NCI-H2081 treated with DMSO at 0.1 percent for 48 hours (cell line): Measurements from ENCODE around the gene GZMA.

ENCODE experiments used
- DNase-seq: peaks from one replicate; lab custom pipeline; 2025; lab: John Stamatoyannopoulos, UW

The GZMA gene

DNA sequence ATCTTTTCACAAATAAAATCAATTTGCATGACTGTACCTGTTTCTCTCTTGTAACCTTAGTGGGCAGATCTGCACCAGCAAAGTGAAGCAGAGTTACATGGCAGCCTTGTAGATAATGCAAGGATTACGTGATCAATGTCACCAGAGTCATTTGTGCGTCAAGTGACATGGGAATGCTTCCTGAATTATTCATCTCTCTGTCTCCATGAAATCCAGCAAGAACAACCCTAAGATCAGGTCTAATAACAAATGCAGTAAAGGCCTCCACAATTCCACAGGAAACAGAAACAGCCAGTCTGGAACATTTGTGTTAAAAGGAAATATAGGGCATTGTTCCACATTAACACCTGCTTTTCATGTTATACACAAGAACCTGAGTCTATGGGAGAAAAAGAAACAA is 7.8 kb downstream of the GZMA start:
- DNase-seq = no peak

DNA sequence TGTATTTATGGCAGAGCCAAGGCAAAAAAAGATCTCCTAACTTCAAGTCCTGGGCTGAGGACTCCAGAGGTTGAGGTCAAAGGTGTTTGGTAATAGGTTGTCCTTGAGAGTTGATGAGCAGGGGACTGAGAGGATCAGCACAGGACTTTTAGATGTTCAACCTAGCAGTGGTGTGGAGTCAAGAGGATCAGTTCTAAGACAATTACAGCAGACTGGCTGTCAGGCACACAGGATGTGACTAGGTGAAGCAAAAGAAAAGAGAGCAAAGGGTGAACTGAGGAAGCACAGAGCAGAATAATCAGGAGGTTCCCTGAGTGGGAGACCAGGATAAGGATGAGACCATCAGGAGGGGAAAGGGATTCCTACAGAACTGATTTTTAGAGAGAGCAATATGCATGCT is 10.9 kb downstream of the GZMA start:
- DNase-seq = no peak

DNA sequence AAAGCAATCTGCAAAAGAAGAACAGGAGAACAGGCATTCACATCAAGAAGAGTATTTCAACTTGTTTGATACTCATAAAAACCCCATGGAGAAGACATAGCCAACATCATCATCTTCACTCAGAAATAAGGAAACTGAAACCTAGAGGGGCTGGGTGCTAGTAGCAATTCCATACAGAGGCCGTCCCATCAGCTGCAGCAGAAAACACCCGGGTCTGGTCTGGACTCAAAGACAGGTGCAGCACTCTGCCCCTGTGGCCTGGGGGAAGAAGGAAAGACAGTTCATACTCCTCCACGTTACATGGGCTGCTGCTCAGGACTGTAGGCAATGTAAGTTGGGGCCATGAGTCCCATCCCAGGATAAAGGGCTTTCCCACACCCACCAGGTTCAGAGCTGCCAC is 11.6 kb downstream of the GZMA start:
- DNase-seq = no peak

DNA sequence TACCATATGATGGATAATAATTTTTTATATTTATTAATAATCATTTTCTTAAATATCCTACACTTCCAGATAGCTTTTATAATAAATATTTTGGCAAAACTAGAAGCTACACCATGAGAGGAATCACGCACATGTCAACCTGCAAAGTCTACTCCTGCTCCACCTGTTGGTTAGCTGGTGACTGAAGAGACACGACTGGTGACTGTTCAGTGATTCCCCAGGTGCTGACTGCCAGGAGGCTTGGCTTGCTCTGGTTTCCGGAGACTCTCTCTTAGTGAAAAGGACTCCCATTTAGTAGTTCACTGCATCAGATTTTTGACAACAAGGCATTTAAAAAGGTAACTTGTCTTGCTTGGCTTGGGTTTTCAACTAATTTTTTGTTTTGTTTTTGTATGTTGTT is 20.9 kb downstream of the GZMA start:
- no peak for DNase-seq

DNA sequence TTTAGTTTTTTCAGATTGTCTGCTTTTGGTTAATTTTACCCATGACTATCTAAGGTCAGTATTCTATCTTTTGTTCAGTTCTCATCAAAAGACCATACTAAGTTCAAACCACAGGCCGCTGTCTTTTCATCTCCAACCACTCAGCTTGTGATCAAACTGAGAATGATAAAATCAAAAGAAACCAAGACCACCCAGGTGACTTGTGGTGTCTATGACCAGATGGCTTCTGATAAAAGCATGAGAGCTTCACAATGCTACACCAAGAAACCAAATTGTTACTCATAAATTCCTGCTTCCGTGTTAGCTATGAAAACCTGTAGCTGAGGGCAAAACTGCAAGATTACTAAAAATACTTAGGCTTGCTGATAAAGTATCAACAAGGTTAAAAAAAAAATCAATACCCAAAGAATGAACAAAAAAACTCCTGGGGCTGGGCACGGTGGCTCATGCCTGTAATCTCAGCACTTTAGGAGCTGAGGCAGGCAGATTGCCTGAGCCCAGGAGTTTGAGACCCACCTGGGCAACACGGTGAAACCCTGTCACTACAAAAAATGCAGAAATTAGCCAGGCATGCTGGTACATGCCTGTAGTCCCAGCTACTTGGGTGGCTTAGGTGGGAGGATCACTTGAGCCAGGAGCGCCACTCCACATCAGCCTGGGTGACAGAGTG is 31.7 kb downstream of the GZMA start:
- no peak for DNase-seq

- DNase-seq = no peak
Measured at GRCh38 chr5:55136521-55136920, 34.1 kb downstream of the GZMA start.

- DNase-seq = peak; percentile 14
Measured at GRCh38 chr5:55140908-55141665, 38.6 kb downstream of the GZMA start.

GRCh38 chr5:55141945-55142690 is 39.7 kb downstream of the GZMA start:
- no peak for DNase-seq

DNA sequence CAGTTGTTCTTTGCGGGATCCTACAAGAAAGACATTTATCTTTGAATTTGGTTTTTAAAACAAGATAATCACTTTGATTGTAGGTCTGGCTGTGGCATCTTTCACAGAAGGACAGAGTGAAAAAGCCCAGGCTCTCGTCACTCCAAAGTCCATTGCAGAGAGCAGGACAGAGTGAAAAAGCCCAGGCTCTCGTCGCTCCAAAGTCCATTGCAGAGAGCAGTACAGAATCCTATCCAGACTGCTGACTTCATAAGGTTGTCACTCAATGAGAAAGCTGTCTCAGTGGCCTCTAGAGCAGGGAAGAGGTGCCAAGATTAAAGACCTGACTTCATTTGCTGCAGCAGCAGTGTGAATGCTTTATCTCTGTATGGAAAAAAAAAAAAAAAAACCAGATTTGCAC is 41.2 kb downstream of the GZMA start:
- no peak for DNase-seq

- no peak for DNase-seq
Measured at GRCh38 chr5:55146080-55146479, 43.6 kb downstream of the GZMA start.

GRCh38 chr5:55146543-55147151 is 44.2 kb downstream of the GZMA start:
- peak; percentile 20 for DNase-seq

- DNase-seq = no peak
Measured at GRCh38 chr5:55149308-55149795, 46.9 kb downstream of the GZMA start.

GRCh38 chr5:55151923-55152842 is 49.7 kb downstream of the GZMA start:
- DNase-seq = no peak

GRCh38 chr5:55154873-55155272 is 52.4 kb downstream of the GZMA start:
- DNase-seq = no peak
